HepG2 (cell line): ENCODE data around the gene GMEB2. TPM values are rescaled to one million over a fixed set of nuclear protein-coding genes. Genes with fewer than 3 reads are reported as not detected.

Experiments used
- ATAC-seq: fragments of 200-7000 bp; cut with Tn5 transposase; 3 replicates; pipeline ENCODE4 v1.9.1; 2020; ENCODE audit warnings: mild to moderate bottlenecking, moderate library complexity
- BruUV-seq: library from RNA; stranded (reverse); fragments of 400-500 nt; replicated peaks from 2 replicates; lab custom pipeline; 2021; lab: Mats Ljungman, UMichigan
- CTCF ChIA-PET: fragments of 300-600 bp; formaldehyde crosslinking; extraction: SDS; loops from one replicate; lab custom pipeline; 2021; ENCODE audit warnings: low total read pairs, inconsistent platforms, low intra/inter-chr PET ratio; lab: Yijun Ruan, JAX
- POLR2A ChIA-PET: fragments of 350-600 bp; sonication (Branson Sonifier 250); formaldehyde crosslinking; loops from one replicate; lab custom pipeline; 2020; ENCODE audit warnings: antibody characterized with exemption, inconsistent platforms; lab: Yijun Ruan, JAX
- DNase-seq: peaks from one replicate; pipeline ENCODE4 v3.0.0-alpha.2; 2015; ENCODE audit warnings: low spot score
- FAIRE-seq: peaks from 3 replicates; lab custom pipeline; 2011; peaks lifted over from hg19 to GRCh38; lab: Jason Lieb, UNC
- H2AFZ ChIP-seq: one replicate; pipeline ENCODE4 v1.6.1; 2011; ENCODE audit warnings: low read length, inconsistent platforms
- H3K27ac ChIP-seq: fragments of 300-600 bp; 3 replicates; pipeline ENCODE4 v1.8.0; 2011; ENCODE audit warnings: mixed run types, mild to moderate bottlenecking, mixed read lengths, low read length, inconsistent platforms; ENCODE audit not compliant: insufficient read depth; ENCODE audit errors: extremely low read length
- H3K27me3 ChIP-seq, 2 experiments: fragments of 200-600 bp in 1 of 2; 2 replicates in 1 of 2; 3 replicates in 1 of 2; pipeline versions ENCODE4 v1.6.0 to v1.8.0; 2011; ENCODE audit warnings: low read length in 2 of 2, mild to moderate bottlenecking in 2 of 2, moderate library complexity in 2 of 2, inconsistent platforms in 1 of 2; ENCODE audit not compliant: insufficient read depth in 2 of 2, control insufficient read depth in 1 of 2
- H3K36me3 ChIP-seq, 2 experiments: fragments of 200-600 bp in 1 of 2; replicated peaks in 1 of 2; 2 replicates in 1 of 2; 3 replicates in 1 of 2; pipeline versions ENCODE4 v1.5.1 to v1.8.0; 2011; ENCODE audit warnings: low read length in 2 of 2, inconsistent platforms in 1 of 2; ENCODE audit not compliant: insufficient read depth in 2 of 2, control insufficient read depth in 1 of 2
- H3K4me1 ChIP-seq: 2 replicates; pipeline ENCODE4 v1.5.1; 2012; ENCODE audit warnings: low read length, inconsistent platforms; ENCODE audit not compliant: insufficient read depth
- H3K4me2 ChIP-seq: 2 replicates; pipeline ENCODE4 v1.6.0; 2011; ENCODE audit warnings: low read depth, low read length, inconsistent platforms
- H3K4me3 ChIP-seq, 3 experiments: fragments of 200-600 bp in 1 of 3; sonication (generic), shearing (Covaris generic) in 1 of 3; replicated peaks in 1 of 3; 2 replicates each; pipeline ENCODE4 v1.5.1; 2011 to 2016; ENCODE audit warnings: low read length in 3 of 3, inconsistent platforms in 2 of 3, low read depth in 2 of 3, mild to moderate bottlenecking in 2 of 3, control low read depth in 1 of 3, mixed read lengths in 1 of 3; ENCODE audit not compliant: insufficient read depth in 1 of 3
- H3K79me2 ChIP-seq: one replicate; pipeline ENCODE4 v1.6.1; 2011; ENCODE audit warnings: low read length, inconsistent platforms; ENCODE audit not compliant: insufficient read depth
- H3K9ac ChIP-seq: 2 replicates; pipeline ENCODE4 v1.6.0; 2011; ENCODE audit warnings: mild to moderate bottlenecking, low read depth, low read length, inconsistent platforms; ENCODE audit not compliant: insufficient read depth
- H3K9me3 ChIP-seq: 2 replicates; pipeline ENCODE4 v1.5.1; 2012; ENCODE audit warnings: mild to moderate bottlenecking, low read length
- H4K20me1 ChIP-seq: 2 replicates; pipeline ENCODE4 v1.6.0; 2011; ENCODE audit warnings: inconsistent platforms, mild to moderate bottlenecking, low read length, moderate library complexity; ENCODE audit not compliant: insufficient read depth
- DMAP1 ChIP-seq: IDR thresholded peaks from 2 replicates; pipeline ENCODE4 v1.6.1; 2016
- FIP1L1 ChIP-seq: fragments of 200-400 bp; formaldehyde crosslinking; IDR thresholded peaks from 2 replicates; pipeline ENCODE4 v1.6.1; 2018; ENCODE audit warnings: low read depth, mild to moderate bottlenecking, low read length, moderate library complexity, borderline replicate concordance; ENCODE audit not compliant: insufficient read depth
- MLX ChIP-seq: IDR thresholded peaks from 2 replicates; pipeline ENCODE4 v1.6.1; 2016
- TEF ChIP-seq: sonication (generic); formaldehyde crosslinking; IDR thresholded peaks from 2 replicates; pipeline ENCODE4 v1.5.0; 2020; ENCODE audit warnings: missing genetic modification reagents
- ZC3H13 ChIP-seq: sonication (generic); formaldehyde crosslinking; IDR thresholded peaks from 2 replicates; pipeline ENCODE4 v1.8.1; 2023; ENCODE audit warnings: mild to moderate bottlenecking, missing genetic modification reagents, moderate library complexity
- ZKSCAN5 ChIP-seq: sonication (generic); formaldehyde crosslinking; IDR thresholded peaks from 2 replicates; pipeline ENCODE4 v1.5.1; 2020; ENCODE audit warnings: mild to moderate bottlenecking, missing genetic modification reagents
- ZNF326 ChIP-seq: sonication (generic); formaldehyde crosslinking; IDR thresholded peaks from 2 replicates; pipeline ENCODE4 v1.4.0; 2020; ENCODE audit warnings: missing genetic modification reagents, borderline replicate concordance
- ZNF687 ChIP-seq: sonication (generic); formaldehyde crosslinking; IDR thresholded peaks from 2 replicates; pipeline ENCODE4 v1.5.1; 2020; ENCODE audit warnings: mild to moderate bottlenecking, missing genetic modification reagents, moderate library complexity
- WGBS: methylation state at CpG from one replicate; pipeline ENCODE4 v1.1.6; 2017; ENCODE audit warnings: low lambda C conversion rate; 5-methylcytosine and 5-hydroxymethylcytosine counted together
- in situ Hi-C: cut with HindIII; loops from 2 replicates; pipeline ENCODE4 v1.10.0; 2017; ENCODE audit warnings: low pct_unique_long_range_greater_than_20kb; ENCODE audit not compliant: extremely low pct_ligation_motif_present
- intact Hi-C: fragments of 100-400 bp; cut with micrococcal nuclease; formaldehyde crosslinking; loops from one replicate; pipeline ENCODE4 v1.10.0; 2022; ENCODE audit not compliant: unreplicated experiment
- polyA plus RNA-seq, 8 experiments: library from polyadenylated mRNA; depleted of rRNA in 3 of 8; stranded (reverse) in 7 of 8; unstranded in 1 of 8; fragments of >200 nt; fragmentation: Illumina TruSeq in 4 of 8; extraction: Trizol in 4 of 8; gene quantifications; 2 replicates each; pipeline versions ENCODE4 v1.2.1 to v1.2.3, GENCODE V29; 2011 to 2016; ENCODE audit warnings: low read depth in 4 of 8, missing spikeins in 1 of 8, mixed read lengths in 1 of 8; ENCODE audit not compliant: insufficient read depth in 1 of 8
- total RNA-seq, 5 experiments: library from RNA; depleted of rRNA; stranded (reverse); fragments of >200 nt; fragmentation: Illumina TruSeq; extraction: Trizol; gene quantifications; 2 replicates each; pipeline ENCODE4 v1.2.3, GENCODE V29; 2016; ENCODE audit warnings: low read depth in 1 of 5

Gene GMEB2
- total and polyA plus RNA-seq, 2 of the 13 experiments (the other 11 are each of a cell fraction or from before 2014, with no cell fraction given), result 10.6 to 12.4 TPM

DNA sequence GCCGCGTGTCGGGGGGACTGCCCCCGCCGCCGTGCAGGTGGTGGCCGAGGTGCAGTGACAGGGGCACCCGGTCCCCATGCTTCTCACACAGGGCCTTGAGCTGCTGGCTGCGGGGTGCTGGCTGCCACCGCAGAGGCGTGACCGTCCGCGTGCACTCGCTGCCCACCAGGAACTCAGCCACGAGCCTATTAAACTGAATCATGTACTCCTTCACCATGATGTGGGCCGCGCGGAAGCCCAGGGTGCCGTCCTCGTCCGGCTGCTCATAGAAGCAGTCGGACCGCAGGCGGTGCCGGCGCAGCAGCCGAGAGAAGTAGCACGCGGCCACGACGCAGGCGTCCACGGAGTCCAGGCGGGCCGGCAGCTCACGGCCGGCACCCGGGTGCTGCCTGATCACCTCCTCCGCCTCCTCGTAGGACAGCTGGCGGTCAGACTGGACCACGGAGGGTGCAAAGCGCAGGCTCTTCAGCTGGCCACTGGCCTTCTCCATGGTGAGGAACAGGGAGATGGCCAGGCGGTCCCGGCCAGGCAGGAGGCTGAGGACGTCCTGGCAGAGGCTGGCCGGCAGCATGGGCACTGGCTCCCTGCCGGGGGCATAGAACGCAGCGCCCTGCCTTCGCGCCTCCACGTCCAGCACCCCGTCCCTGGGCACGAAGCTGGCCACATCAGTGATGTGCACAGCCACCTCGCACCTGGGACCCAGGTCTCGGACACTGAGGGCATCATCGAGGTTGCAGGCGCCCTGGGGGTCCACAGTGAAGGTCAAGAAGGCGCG lies 62.7 kb downstream of the GMEB2 start:
- H3K4me1 ChIP-seq, result no peaks in the 10 kb centered on the region
- intact Hi-C loops (no loop called here), in situ Hi-C loops (no loop called here)
- CTCF ChIA-PET, result no interaction called here
- no peak overlapping the region for H3K4me2 ChIP-seq
- H3K36me3 ChIP-seq, result no peaks in the 10 kb centered on the region; a peak in 1 of 5 replicates
- H3K27ac ChIP-seq, result no peak overlapping the region
- H3K9me3 ChIP-seq, result no peaks in the 10 kb centered on the region
- H3K27me3 ChIP-seq, result no peaks in the 10 kb centered on the region
- no peak for DNase-seq
- H4K20me1 ChIP-seq, result no peaks in the 10 kb centered on the region; the same call in 1 of the 2 replicates
- no peak overlapping the region for H2AFZ ChIP-seq
- H3K4me3 ChIP-seq, result no peak overlapping the region
- TF ChIP-seq MLX (CRISPR knock-in tag), result no peak
- TF ChIP-seq ZNF326, result no peak
- TF ChIP-seq FIP1L1, result no peak
- TF ChIP-seq TEF, result no peak
- TF ChIP-seq DMAP1 (CRISPR knock-in tag), result no peak
- peak; percentile 68 for TF ChIP-seq ZC3H13 (CRISPR knock-in tag)
- no peak for TF ChIP-seq ZNF687 (CRISPR knock-in tag)
- TF ChIP-seq ZKSCAN5 (CRISPR knock-in tag), result no peak
- TF ChIP-seq, all 625 proteins: peak for 1
- WGBS, result 92% methylated on average over 51 of the region's 62 CpGs
- POLR2A ChIA-PET, result interaction anchor here (1.1 to 1.7 kb wide), 2 partner anchors 10 kb away, joined by 3 to 7 read pairs; partner anchors contain the start of gene HELZ2
- BruUV-seq, result no TSS peak
- ATAC-seq (no peak), FAIRE-seq (no peak)
- no peak overlapping the region for H3K9ac ChIP-seq
- H3K79me2 ChIP-seq, result no peaks in the 10 kb centered on the region
